A673 (cell line): ENCODE results near the gene NEURL1. TPM values are rescaled to one million over a fixed set of nuclear protein-coding genes. Genes with fewer than 3 reads are reported as not detected.

Experiments
- BruUV-seq: library from RNA; stranded (reverse); fragments of 400-500 nt; replicated peaks from 2 replicates; lab custom pipeline; 2021; lab: Mats Ljungman, UMichigan
- CTCF ChIA-PET: fragments of 300-600 bp; sonication (Branson Sonifier 250); formaldehyde crosslinking; loops from one replicate; lab custom pipeline; 2022; ENCODE audit warnings: antibody characterized with exemption; lab: Charles Lee
- POLR2A ChIA-PET: fragments of 300-600 bp; sonication (Branson Sonifier 250); formaldehyde crosslinking; loops from one replicate; lab custom pipeline; 2022; ENCODE audit warnings: antibody characterized with exemption; ENCODE audit not compliant: low non-redundant PET; lab: Charles Lee
- DNase-seq: peaks from one replicate; pipeline ENCODE4 v3.0.0-alpha.2; 2015; ENCODE audit warnings: low spot score
- H3K27ac ChIP-seq: fragments of 200-600 bp; sonication (generic); 2 replicates; pipeline ENCODE4 v1.5.1; 2016; ENCODE audit warnings: mixed run types, low read depth, mild to moderate bottlenecking, mixed read lengths, antibody characterized with exemption, low read length; ENCODE audit not compliant: poor library complexity, severe bottlenecking
- H3K27me3 ChIP-seq: fragments of 200-600 bp; sonication (generic); replicated peaks from 2 replicates; pipeline ENCODE4 v1.6.1; 2017; ENCODE audit warnings: mixed run types, low read depth, mild to moderate bottlenecking, mixed read lengths, antibody characterized with exemption, low read length; ENCODE audit not compliant: insufficient read depth, poor library complexity
- H3K36me3 ChIP-seq: fragments of 200-600 bp; sonication (generic); 2 replicates; pipeline ENCODE4 v1.6.1; 2016; ENCODE audit warnings: mixed run types, mild to moderate bottlenecking, mixed read lengths, antibody characterized with exemption, low read length; ENCODE audit not compliant: insufficient read depth, poor library complexity, severe bottlenecking
- H3K4me1 ChIP-seq: fragments of 200-600 bp; sonication (generic); 2 replicates; pipeline ENCODE4 v1.6.1; 2017; ENCODE audit warnings: mixed run types, mild to moderate bottlenecking, mixed read lengths, antibody characterized with exemption, low read length; ENCODE audit not compliant: insufficient read depth, poor library complexity, severe bottlenecking
- H3K4me3 ChIP-seq: fragments of 200-600 bp; sonication (generic); 2 replicates; pipeline ENCODE4 v1.5.1; 2016; ENCODE audit warnings: low read depth, mixed run types, mild to moderate bottlenecking, mixed read lengths, low read length; ENCODE audit not compliant: poor library complexity, severe bottlenecking
- H3K9me3 ChIP-seq: fragments of 200-600 bp; sonication (generic); 2 replicates; pipeline ENCODE4 v1.6.1; 2016; ENCODE audit warnings: mixed run types, low read depth, mild to moderate bottlenecking, mixed read lengths, antibody characterized with exemption, low read length; ENCODE audit not compliant: poor library complexity, severe bottlenecking
- CTCF ChIP-seq: fragments of 300-800, 200-600 bp; sonication (generic); conservative IDR thresholded peaks from 2 replicates; pipeline ENCODE4 v1.5.1; 2017; ENCODE audit warnings: low read depth, mild to moderate bottlenecking, antibody characterized with exemption, low read length, moderate library complexity, mixed read lengths
- EZH2 ChIP-seq: fragments of 200-600 bp; sonication (generic); IDR thresholded peaks from 2 replicates; pipeline ENCODE4 v1.6.1; 2017; ENCODE audit warnings: borderline replicate concordance, low read depth, mild to moderate bottlenecking, mixed read lengths, antibody characterized with exemption, low read length; ENCODE audit not compliant: poor library complexity, severe bottlenecking
- intact Hi-C: fragments of 100-400 bp; cut with micrococcal nuclease; formaldehyde crosslinking; loops from one replicate; pipeline ENCODE4 v1.10.0; 2022; ENCODE audit not compliant: unreplicated experiment
- total RNA-seq: library from RNA; stranded (reverse); gene quantifications from 2 replicates; pipeline ENCODE4 v1.2.3, GENCODE V29; 2021

The NEURL1 gene
- total RNA-seq, 1 experiment from 2014 or later, result 0.52 TPM

GRCh38 chr10:103512591-103513379 is 19.3 kb downstream of the NEURL1 start:
- H3K4me3 ChIP-seq, result no peak overlapping the region
- H3K27ac ChIP-seq, result no peak overlapping the region
- ChIA-PET POLR2A (no interaction called here), CTCF (no interaction called here)
- no TSS peak for BruUV-seq
- H3K36me3 ChIP-seq, result no peaks in the 10 kb centered on the region
- TF ChIP-seq EZH2 (no peak), CTCF (no peak)
- no peak for DNase-seq
- no peaks in the 10 kb centered on the region for H3K27me3 ChIP-seq
- no peaks in the 10 kb centered on the region for H3K4me1 ChIP-seq
- intact Hi-C loops, result no loop called here
- no peaks in the 10 kb centered on the region for H3K9me3 ChIP-seq

DNA sequence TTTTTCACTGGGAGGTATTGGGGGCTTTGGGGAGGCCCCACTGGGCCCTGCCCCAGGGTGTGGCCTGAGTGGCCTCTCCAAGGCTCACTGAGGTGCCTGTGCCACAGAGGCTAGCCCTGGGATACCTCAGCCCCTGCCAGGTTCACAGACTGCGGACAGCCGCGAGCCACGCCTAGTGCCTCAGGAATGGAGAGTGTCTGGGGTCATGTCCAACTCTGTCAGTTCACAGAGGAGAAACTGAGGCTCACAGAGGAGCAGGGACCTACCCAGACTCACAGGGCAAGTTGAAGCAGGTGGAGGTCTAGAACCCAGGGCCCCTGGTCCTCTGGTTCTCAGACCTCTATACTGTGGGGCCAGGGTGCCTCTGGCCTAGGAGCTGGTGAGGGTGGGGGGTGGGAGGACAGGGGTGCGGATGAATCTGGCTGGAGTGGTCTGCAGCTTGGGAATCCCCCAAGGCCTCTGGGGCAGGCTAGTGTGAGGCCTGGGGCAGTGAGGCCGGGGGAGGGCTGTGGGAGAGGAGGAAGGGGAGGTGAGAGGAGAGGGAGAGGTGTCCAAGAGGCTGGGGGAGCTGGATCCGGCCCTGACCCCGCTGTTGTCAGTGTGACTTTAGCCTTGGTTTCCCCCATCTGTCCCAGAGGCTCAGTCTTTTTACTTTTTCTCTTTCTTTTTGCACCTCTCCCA is 20.0 kb downstream of the NEURL1 start:
- no peaks in the 10 kb centered on the region for H3K9me3 ChIP-seq
- no peak overlapping the region for H3K4me3 ChIP-seq
- no TSS peak for BruUV-seq
- H3K36me3 ChIP-seq, result no peaks in the 10 kb centered on the region
- no peaks in the 10 kb centered on the region for H3K27me3 ChIP-seq
- ChIA-PET CTCF (no interaction called here), POLR2A (no interaction called here)
- no peak for DNase-seq
- intact Hi-C loops, result no loop called here
- H3K27ac ChIP-seq, result no peak overlapping the region
- TF ChIP-seq CTCF, result no peak
- TF ChIP-seq EZH2, result no peak
- H3K4me1 ChIP-seq, result no peaks in the 10 kb centered on the region

DNA sequence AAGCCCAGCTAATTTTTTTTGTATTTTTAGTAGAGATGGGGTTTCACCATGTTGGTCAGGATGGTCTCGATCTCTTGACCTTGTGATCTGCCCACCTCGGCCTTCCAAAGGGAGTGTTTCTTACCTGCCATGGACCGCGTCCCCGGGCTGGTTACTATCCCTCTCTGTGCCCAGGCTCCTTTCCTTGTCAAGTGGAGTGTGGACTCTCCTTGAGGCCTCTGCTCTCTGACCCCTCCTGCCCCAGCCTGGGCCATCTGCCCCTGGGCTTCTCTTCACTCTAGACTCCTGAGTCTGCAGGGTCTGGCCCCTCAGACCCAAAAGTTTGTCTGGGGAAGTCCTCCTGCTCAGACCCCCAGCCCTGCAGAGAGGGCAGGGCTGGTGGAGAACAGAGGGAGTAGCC is 20.7 kb downstream of the NEURL1 start:
- no peak overlapping the region for H3K27ac ChIP-seq
- H3K36me3 ChIP-seq, result no peaks in the 10 kb centered on the region
- no peaks in the 10 kb centered on the region for H3K9me3 ChIP-seq
- CTCF ChIA-PET, result no interaction called here
- no peaks in the 10 kb centered on the region for H3K27me3 ChIP-seq
- BruUV-seq, result no TSS peak
- POLR2A ChIA-PET, result no interaction called here
- H3K4me3 ChIP-seq, result no peak overlapping the region
- H3K4me1 ChIP-seq, result no peaks in the 10 kb centered on the region
- no peak for DNase-seq
- no peak for TF ChIP-seq CTCF
- no peak for TF ChIP-seq EZH2
- intact Hi-C loops, result no loop called here
